GM12878 (cell line): ENCODE measurements around the gene CMC4. TPM values are rescaled to one million over a fixed set of nuclear protein-coding genes. Genes with fewer than 3 reads are reported as not detected.

Source experiments
- ATAC-seq: fragments of 200-7000 bp; cut with Tn5 transposase; 3 replicates; pipeline ENCODE4 v1.9.1; 2020; ENCODE audit warnings: mild to moderate bottlenecking, moderate library complexity
- BruUV-seq: library from RNA; stranded (reverse); fragments of 400-500 nt; replicated peaks from 2 replicates; lab custom pipeline; 2021; lab: Mats Ljungman, UMichigan
- CTCF ChIA-PET: fragments of 300-600 bp; sonication (Branson Sonifier 250); formaldehyde crosslinking; extraction: SDS; loops from one replicate; lab custom pipeline; 2021; ENCODE audit warnings: inconsistent platforms; lab: Yijun Ruan, JAX
- POLR2A ChIA-PET: fragments of 350-600 bp; formaldehyde crosslinking; extraction: SDS; loops from one replicate; lab custom pipeline; 2021; ENCODE audit warnings: inconsistent platforms; lab: Charles Lee
- RAD21 ChIA-PET: fragments of 300-600 bp; sonication (Branson Sonifier 250); formaldehyde crosslinking; loops from one replicate; lab custom pipeline; 2023; ENCODE audit warnings: antibody characterized with exemption; ENCODE audit not compliant: unreplicated experiment; lab: Charles Lee
- SMC1A ChIA-PET: fragments of 300-600 bp; sonication (Branson Sonifier 250); formaldehyde crosslinking; loops from one replicate; lab custom pipeline; 2023; ENCODE audit not compliant: unreplicated experiment, uncharacterized antibody; lab: Charles Lee
- DNase-seq: peaks from one replicate; pipeline ENCODE4 v3.0.0-alpha.2; 2011; ENCODE audit warnings: low read depth, low spot score
- FAIRE-seq: peaks from 3 replicates; lab custom pipeline; 2011; peaks lifted over from hg19 to GRCh38; lab: Jason Lieb, UNC
- H2AFZ ChIP-seq: 2 replicates; pipeline ENCODE4 v1.6.0; 2011; ENCODE audit warnings: low read depth, low read length, control low read depth; ENCODE audit not compliant: control insufficient read depth
- H3K27ac ChIP-seq: 2 replicates; pipeline ENCODE4 v1.5.1; 2011; ENCODE audit warnings: control low read depth; ENCODE audit not compliant: control insufficient read depth, insufficient read depth
- H3K27me3 ChIP-seq, 2 experiments: replicated peaks in 1 of 2; 2 replicates each; pipeline versions ENCODE4 v1.6.0 to v1.6.1; 2011; ENCODE audit warnings: low read length in 1 of 2; ENCODE audit not compliant: control insufficient read depth in 2 of 2, insufficient read depth in 2 of 2
- H3K36me3 ChIP-seq, 2 experiments: 2 replicates each; pipeline ENCODE4 v1.5.1; 2011; ENCODE audit warnings: low read length in 1 of 2; ENCODE audit not compliant: control insufficient read depth in 2 of 2, insufficient read depth in 2 of 2
- H3K4me1 ChIP-seq: 2 replicates; pipeline ENCODE4 v1.6.1; 2011; ENCODE audit warnings: mild to moderate bottlenecking, low read length, moderate library complexity, mixed read lengths; ENCODE audit not compliant: control insufficient read depth, insufficient read depth
- H3K4me2 ChIP-seq: 2 replicates; pipeline ENCODE4 v1.6.0; 2011; ENCODE audit warnings: control low read depth; ENCODE audit not compliant: control insufficient read depth, insufficient read depth
- H3K4me3 ChIP-seq: fragments of 200-600 bp; sonication (generic); 2 replicates; pipeline ENCODE4 v1.5.1; 2016
- H3K79me2 ChIP-seq: 2 replicates; pipeline ENCODE4 v1.6.0; 2011; ENCODE audit warnings: low read length; ENCODE audit not compliant: control insufficient read depth, insufficient read depth
- H3K9ac ChIP-seq: 2 replicates; pipeline ENCODE4 v1.8.0; 2011; ENCODE audit warnings: low read length, control low read depth, mixed read lengths; ENCODE audit not compliant: control insufficient read depth, insufficient read depth
- H3K9me3 ChIP-seq: replicated peaks from 3 replicates; pipeline ENCODE4 v1.5.1; 2011; ENCODE audit warnings: mild to moderate bottlenecking, low read length; ENCODE audit not compliant: control insufficient read depth, insufficient read depth
- H4K20me1 ChIP-seq: 2 replicates; pipeline ENCODE4 v1.6.0; 2011; ENCODE audit not compliant: control insufficient read depth, insufficient read depth
- CBFB ChIP-seq: IDR thresholded peaks from 2 replicates; pipeline ENCODE4 v1.6.1; 2016; ENCODE audit warnings: antibody characterized with exemption, low read depth
- CREB1 ChIP-seq: IDR thresholded peaks from 2 replicates; pipeline ENCODE4 v1.6.1; 2012; ENCODE audit warnings: low read depth, mild to moderate bottlenecking, inconsistent platforms
- CREM ChIP-seq: IDR thresholded peaks from 2 replicates; pipeline ENCODE4 v1.6.1; 2014; ENCODE audit warnings: antibody characterized with exemption, low read depth
- CTCF ChIP-seq, 3 experiments: IDR thresholded peaks in 2 of 3; conservative IDR thresholded peaks in 1 of 3; 2 replicates each; pipeline ENCODE4 v1.5.1; 2011; ENCODE audit warnings: low read depth in 3 of 3, low read length in 3 of 3, mild to moderate bottlenecking in 3 of 3, control low read depth in 2 of 3, moderate library complexity in 2 of 3, inconsistent platforms in 1 of 3, mixed read lengths in 1 of 3; ENCODE audit not compliant: control insufficient read depth in 2 of 3, insufficient read depth in 1 of 3; ENCODE audit errors: extremely low read depth in 1 of 3
- IKZF1 ChIP-seq: fragments of 450-650 bp; conservative IDR thresholded peaks from 2 replicates; pipeline ENCODE4 v1.6.1; 2017; ENCODE audit warnings: antibody characterized with exemption, mild to moderate bottlenecking
- IKZF2 ChIP-seq, 2 experiments: fragments of 450-650 bp; IDR thresholded peaks; 2 replicates each; pipeline ENCODE4 v1.6.1; 2017; ENCODE audit warnings: mild to moderate bottlenecking in 2 of 2, moderate library complexity in 2 of 2
- NFYB ChIP-seq: IDR thresholded peaks from 2 replicates; pipeline ENCODE4 v1.6.1; 2011; ENCODE audit warnings: low read depth, mild to moderate bottlenecking, low read length, improper control_type of control experiment, moderate library complexity; ENCODE audit not compliant: insufficient read depth
- POLR2AphosphoS5 ChIP-seq: IDR thresholded peaks from 2 replicates; pipeline ENCODE4 v1.6.1; 2011; ENCODE audit warnings: mild to moderate bottlenecking, low read length, inconsistent platforms
- POU2F2 ChIP-seq: IDR thresholded peaks from 3 replicates; pipeline ENCODE4 v1.6.1; 2011; ENCODE audit warnings: low read depth, mild to moderate bottlenecking, low read length, borderline replicate concordance
- RAD21 ChIP-seq: IDR thresholded peaks from 2 replicates; pipeline ENCODE4 v1.6.1; 2011; ENCODE audit warnings: mild to moderate bottlenecking, low read depth, low read length, moderate library complexity; ENCODE audit not compliant: insufficient read depth
- RFX5 ChIP-seq: IDR thresholded peaks from 2 replicates; pipeline ENCODE4 v1.6.1; 2011; ENCODE audit warnings: low read depth, low read length, improper control_type of control experiment
- RUNX3 ChIP-seq: IDR thresholded peaks from 2 replicates; pipeline ENCODE4 v1.6.1; 2012; ENCODE audit warnings: low read length, inconsistent platforms
- SIX5 ChIP-seq: IDR thresholded peaks from 2 replicates; pipeline ENCODE4 v1.6.1; 2011; ENCODE audit warnings: mild to moderate bottlenecking, low read depth, low read length, moderate library complexity; ENCODE audit not compliant: severe bottlenecking
- SMC3 ChIP-seq: IDR thresholded peaks from 2 replicates; pipeline ENCODE4 v1.6.1; 2011; ENCODE audit warnings: low read length, improper control_type of control experiment, borderline replicate concordance
- ZSCAN29 ChIP-seq: fragments of 450-650 bp; IDR thresholded peaks from 2 replicates; pipeline ENCODE4 v1.6.1; 2017; ENCODE audit warnings: mild to moderate bottlenecking, moderate library complexity
- WGBS: methylation state at CpG from one replicate; pipeline ENCODE4 v1.1.6; 2016; ENCODE audit warnings: low lambda C conversion rate; ENCODE audit not compliant: insufficient replicate concordance, insufficient coverage; ENCODE audit errors: missing lambda C conversion rate; 5-methylcytosine and 5-hydroxymethylcytosine counted together
- in situ Hi-C: fragments of 300-500 bp; cut with MboI; formaldehyde crosslinking; loops from 9 replicates; pipeline ENCODE4 v1.14.3; 2018; ENCODE audit warnings: mixed read lengths
- intact Hi-C: fragments of 100-400 bp; cut with micrococcal nuclease; formaldehyde crosslinking; loops from one replicate; pipeline ENCODE4 v1.14.2; 2022; ENCODE audit not compliant: unreplicated experiment
- polyA plus RNA-seq, 11 experiments: library from polyadenylated mRNA; depleted of rRNA in 4 of 11; unstranded in 6 of 11; stranded (reverse) in 5 of 11; fragments of >200 nt; fragmentation: Nextera tagmentation in 4 of 11; fragmentation: Illumina TruSeq in 1 of 11; extraction: Ambion mirVana in 4 of 11; extraction: Trizol in 1 of 11; gene quantifications; 1 replicate in 1 of 11; 2 replicates in 10 of 11; pipeline versions ENCODE4 v1.2.1 to v1.2.3, GENCODE V29; 2011 to 2016; ENCODE audit warnings: inconsistent platforms in 2 of 11, missing spikeins in 2 of 11, low read depth in 1 of 11
- total RNA-seq, 4 experiments: library from RNA; depleted of rRNA in 3 of 4; stranded (reverse); fragments of >200 nt in 3 of 4; fragmentation: Illumina TruSeq in 1 of 4; extraction: Trizol in 1 of 4; gene quantifications; 2 replicates each; pipeline versions ENCODE4 v1.2.1 to v1.2.3, GENCODE V29; 2013 to 2021
- TF ChIP-seq, protein P1 (sequence below): fragments of 450-650 bp; formaldehyde crosslinking; IDR thresholded peaks from 2 replicates; pipeline ENCODE4 v1.4.0; 2022; ENCODE audit warnings: mild to moderate bottlenecking, moderate library complexity

CMC4 gene
- total and polyA plus RNA-seq, 10 of the 15 experiments (the other 5 are each of a cell fraction or from before 2014, with no cell fraction given): 5.8 to 36.4 (median 21.0) TPM

DNA sequence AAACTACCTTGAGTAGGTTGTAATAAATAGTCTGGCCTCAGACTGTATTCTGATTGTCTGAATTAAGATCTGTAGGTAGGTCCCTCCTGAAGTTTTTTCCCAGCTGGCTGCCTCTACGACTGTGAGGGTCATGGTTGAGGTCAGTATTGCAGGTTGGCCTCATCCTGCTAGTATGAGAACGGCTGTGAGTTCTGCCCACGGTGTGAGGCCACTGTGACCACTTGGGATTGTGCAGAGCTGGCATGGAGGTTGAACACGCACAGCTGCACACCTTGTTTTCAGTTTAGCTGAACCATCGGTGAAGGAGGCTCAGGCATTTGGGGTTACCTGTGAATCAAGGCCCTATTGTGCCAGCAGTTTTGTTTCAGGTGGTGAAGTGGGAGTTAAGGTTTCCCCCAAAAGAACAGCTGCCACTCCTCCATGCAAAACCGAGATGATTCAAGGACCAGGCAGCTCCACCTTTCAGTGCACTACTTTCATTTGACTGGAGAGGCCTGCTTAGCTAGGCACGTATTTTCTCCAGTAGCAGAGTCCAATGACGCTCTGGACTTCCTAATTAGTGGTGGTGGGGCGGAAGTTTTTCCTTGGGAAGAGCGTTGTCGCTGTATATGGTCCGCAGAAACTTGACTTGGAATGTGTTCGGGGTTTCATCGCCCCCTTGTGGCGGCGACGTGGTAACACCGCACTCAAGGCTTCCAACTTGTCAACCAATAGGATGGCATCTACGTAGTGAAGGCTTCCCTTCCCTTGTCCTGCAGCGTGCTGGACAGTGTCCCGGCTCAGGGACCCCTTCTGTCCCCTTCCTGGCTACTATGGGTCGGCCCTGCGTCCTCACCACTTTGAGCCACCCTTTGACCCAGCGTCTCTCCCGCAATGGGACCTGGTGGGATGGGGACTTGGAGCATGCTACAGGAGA lies 13.8 kb downstream of the CMC4 start:
- FAIRE-seq: no peak
- in situ Hi-C loops: loop anchor here (5.0 kb wide), 1 partner anchor 75 kb away; no protein-coding TSS in a partner anchor
- RAD21 ChIA-PET: interaction anchor here (1.0 to 3.4 kb wide), 8 partner anchors 11 to 139 kb away, joined by 4 to 29 read pairs (median 10); no protein-coding TSS in a partner anchor
- no peaks in the 10 kb centered on the region for H3K79me2 ChIP-seq
- H4K20me1 ChIP-seq: no peaks in the 10 kb centered on the region
- H3K4me2 ChIP-seq: peak overlapping the region; percentile 78
- peak; percentile 24 for DNase-seq
- POLR2A ChIA-PET: interaction anchor here (0.6 kb wide), 1 partner anchor 508 kb away, joined by 4 read pairs; no protein-coding TSS in a partner anchor
- H3K9ac ChIP-seq: no peak overlapping the region
- intact Hi-C loops: loop anchor here (1.0 to 5.0 kb wide), 4 partner anchors 30 to 140 kb away; partner anchors contain the start of gene FUNDC2
- peak; percentile 95 for ATAC-seq
- H3K27me3 ChIP-seq: no peaks in the 10 kb centered on the region
- CTCF ChIA-PET: interaction anchor here (0.8 to 6.4 kb wide), 18 partner anchors 8 to 230 kb away, joined by 3 to 181 read pairs (median 4); partner anchors contain the start of gene FUNDC2
- no TSS peak for BruUV-seq
- H3K27ac ChIP-seq: no peak overlapping the region; the same call in 1 of the 2 replicates
- peak overlapping the region; percentile 24; the same call in 1 of the 2 replicates for H3K4me3 ChIP-seq
- H3K4me1 ChIP-seq: no peaks in the 10 kb centered on the region; the same call in 1 of the 2 replicates
- peak overlapping the region; percentile 76 for H2AFZ ChIP-seq
- WGBS: 21% methylated on average over 22 of the region's 25 CpGs
- SMC1A ChIA-PET: interaction anchor here (0.6 to 5.2 kb wide), 12 partner anchors 10 to 139 kb away, joined by 3 to 145 read pairs (median 4); partner anchors contain the start of genes F8 and FUNDC2
- H3K36me3 ChIP-seq: no peaks in the 10 kb centered on the region; a peak in 2 of 4 replicates
- H3K9me3 ChIP-seq: no peaks in the 10 kb centered on the region
- TF ChIP-seq CTCF (IDR thresholded peaks at IDR 0.05 in 2 of 3, conservative IDR thresholded peaks at IDR 0.05 in 1 of 3; ENCODE audit: control insufficient read depth in 2 of 3, extremely low read depth in 1 of 3, insufficient read depth in 1 of 3, low read depth in 3 of 3, low read length in 3 of 3) (peak; percentile 69 to 77 (median 73)), CREB1 (peak; percentile 62; the same call in 1 of the 2 replicates), POLR2AphosphoS5 (0 out of 2 replicates have a peak, but pooled peaks have one; percentile 47), SIX5 (no peak), NFYB (0 out of 2 replicates have a peak, but pooled peaks have one; percentile 18), IKZF2 (IDR thresholded peaks at IDR 0.05) (peak; percentile 26 to 27; a peak in 2 of 4 replicates), CREM (0 out of 2 replicates have a peak, but pooled peaks have one; percentile 46), ZSCAN29 (no peak), RUNX3 (peak; percentile 39; the same call in 1 of the 2 replicates), IKZF1 (peak; percentile 57), SMC3 (peak; percentile 63; the same call in 1 of the 2 replicates), RFX5 (0 out of 2 replicates have a peak, but pooled peaks have one; percentile 35), POU2F2 (0 out of 3 replicates have a peak, but pooled peaks have one; percentile 15), RAD21 (peak; percentile 63), CBFB (no peak)
- TF ChIP-seq, protein P1, sequence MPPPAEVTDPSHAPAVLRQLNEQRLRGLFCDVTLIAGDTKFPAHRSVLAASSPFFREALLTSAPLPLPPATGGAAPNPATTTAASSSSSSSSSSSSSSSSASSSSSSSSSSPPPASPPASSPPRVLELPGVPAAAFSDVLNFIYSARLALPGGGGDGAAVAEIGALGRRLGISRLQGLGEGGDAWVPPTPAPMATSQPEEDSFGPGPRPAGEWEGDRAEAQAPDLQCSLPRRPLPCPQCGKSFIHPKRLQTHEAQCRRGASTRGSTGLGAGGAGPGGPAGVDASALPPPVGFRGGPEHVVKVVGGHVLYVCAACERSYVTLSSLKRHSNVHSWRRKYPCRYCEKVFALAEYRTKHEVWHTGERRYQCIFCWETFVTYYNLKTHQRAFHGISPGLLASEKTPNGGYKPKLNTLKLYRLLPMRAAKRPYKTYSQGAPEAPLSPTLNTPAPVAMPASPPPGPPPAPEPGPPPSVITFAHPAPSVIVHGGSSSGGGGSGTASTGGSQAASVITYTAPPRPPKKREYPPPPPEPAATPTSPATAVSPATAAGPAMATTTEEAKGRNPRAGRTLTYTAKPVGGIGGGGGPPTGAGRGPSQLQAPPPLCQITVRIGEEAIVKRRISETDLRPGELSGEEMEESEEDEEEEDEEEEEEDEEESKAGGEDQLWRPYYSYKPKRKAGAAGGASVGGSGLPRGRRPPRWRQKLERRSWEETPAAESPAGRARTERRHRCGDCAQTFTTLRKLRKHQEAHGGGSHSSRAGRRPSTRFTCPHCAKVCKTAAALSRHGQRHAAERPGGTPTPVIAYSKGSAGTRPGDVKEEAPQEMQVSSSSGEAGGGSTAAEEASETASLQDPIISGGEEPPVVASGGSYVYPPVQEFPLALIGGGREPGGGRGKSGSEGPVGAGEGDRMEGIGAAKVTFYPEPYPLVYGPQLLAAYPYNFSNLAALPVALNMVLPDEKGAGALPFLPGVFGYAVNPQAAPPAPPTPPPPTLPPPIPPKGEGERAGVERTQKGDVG (CRISPR knock-in tag): no peak
